HepG2 (cell line): Measurements from ENCODE around the gene DMRT1.

Experiments used
- HDAC6 ChIP-seq: fragments of 200-600 bp; sonication (generic); IDR thresholded peaks from 2 replicates; pipeline ENCODE4 v1.7.0; 2017; ENCODE audit warnings: mild to moderate bottlenecking, antibody characterized with exemption, low read length, low read depth
- SMC3 ChIP-seq: IDR thresholded peaks from 2 replicates; pipeline ENCODE4 v1.6.1; 2011; ENCODE audit warnings: low read length, improper control_type of control experiment
- TAF1 ChIP-seq: sonication (generic); formaldehyde crosslinking; IDR thresholded peaks from 2 replicates; pipeline ENCODE4 v1.4.0; 2020; ENCODE audit warnings: missing genetic modification reagents
- ZNF292 ChIP-seq: sonication (generic); formaldehyde crosslinking; IDR thresholded peaks from 2 replicates; pipeline ENCODE4 v1.8.1; 2022; ENCODE audit warnings: mild to moderate bottlenecking, low read depth, missing genetic modification reagents, borderline replicate concordance
- TF ChIP-seq, protein P1 (sequence below): sonication (generic); formaldehyde crosslinking; IDR thresholded peaks from 2 replicates; pipeline ENCODE4 v1.5.0; 2020; ENCODE audit warnings: mild to moderate bottlenecking, missing genetic modification reagents, moderate library complexity
- TF ChIP-seq, protein P2 (sequence below): sonication (generic); formaldehyde crosslinking; IDR thresholded peaks from 2 replicates; pipeline ENCODE4 v1.5.1; 2020; ENCODE audit warnings: missing genetic modification reagents, mild to moderate bottlenecking, borderline replicate concordance

DNA sequence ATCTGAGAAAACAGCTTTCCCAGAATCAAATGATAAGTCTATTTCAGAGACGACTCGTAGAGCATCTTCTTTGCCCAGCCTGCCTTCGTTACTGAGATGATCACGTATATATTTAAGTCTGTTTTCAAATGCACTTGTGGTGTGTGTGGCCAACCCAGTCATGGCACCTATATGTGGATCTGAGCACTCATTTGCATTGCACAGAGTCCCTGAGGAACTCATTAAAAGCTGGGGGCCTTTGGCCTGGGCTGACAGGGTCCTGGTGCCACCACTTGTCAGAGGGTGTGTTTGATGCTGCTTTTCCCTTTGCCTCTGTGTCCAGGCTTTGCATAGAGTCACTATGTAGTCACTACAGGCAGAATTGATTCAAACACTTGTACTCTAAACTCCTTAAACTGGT, 117.6 kb downstream of the DMRT1 start:
- TF ChIP-seq, protein P1, sequence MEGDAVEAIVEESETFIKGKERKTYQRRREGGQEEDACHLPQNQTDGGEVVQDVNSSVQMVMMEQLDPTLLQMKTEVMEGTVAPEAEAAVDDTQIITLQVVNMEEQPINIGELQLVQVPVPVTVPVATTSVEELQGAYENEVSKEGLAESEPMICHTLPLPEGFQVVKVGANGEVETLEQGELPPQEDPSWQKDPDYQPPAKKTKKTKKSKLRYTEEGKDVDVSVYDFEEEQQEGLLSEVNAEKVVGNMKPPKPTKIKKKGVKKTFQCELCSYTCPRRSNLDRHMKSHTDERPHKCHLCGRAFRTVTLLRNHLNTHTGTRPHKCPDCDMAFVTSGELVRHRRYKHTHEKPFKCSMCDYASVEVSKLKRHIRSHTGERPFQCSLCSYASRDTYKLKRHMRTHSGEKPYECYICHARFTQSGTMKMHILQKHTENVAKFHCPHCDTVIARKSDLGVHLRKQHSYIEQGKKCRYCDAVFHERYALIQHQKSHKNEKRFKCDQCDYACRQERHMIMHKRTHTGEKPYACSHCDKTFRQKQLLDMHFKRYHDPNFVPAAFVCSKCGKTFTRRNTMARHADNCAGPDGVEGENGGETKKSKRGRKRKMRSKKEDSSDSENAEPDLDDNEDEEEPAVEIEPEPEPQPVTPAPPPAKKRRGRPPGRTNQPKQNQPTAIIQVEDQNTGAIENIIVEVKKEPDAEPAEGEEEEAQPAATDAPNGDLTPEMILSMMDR (CRISPR knock-in tag): no peak
- TF ChIP-seq SMC3: no peak
- TF ChIP-seq TAF1: no peak
- no peak for TF ChIP-seq ZNF292
- TF ChIP-seq HDAC6: no peak
- TF ChIP-seq, protein P2, sequence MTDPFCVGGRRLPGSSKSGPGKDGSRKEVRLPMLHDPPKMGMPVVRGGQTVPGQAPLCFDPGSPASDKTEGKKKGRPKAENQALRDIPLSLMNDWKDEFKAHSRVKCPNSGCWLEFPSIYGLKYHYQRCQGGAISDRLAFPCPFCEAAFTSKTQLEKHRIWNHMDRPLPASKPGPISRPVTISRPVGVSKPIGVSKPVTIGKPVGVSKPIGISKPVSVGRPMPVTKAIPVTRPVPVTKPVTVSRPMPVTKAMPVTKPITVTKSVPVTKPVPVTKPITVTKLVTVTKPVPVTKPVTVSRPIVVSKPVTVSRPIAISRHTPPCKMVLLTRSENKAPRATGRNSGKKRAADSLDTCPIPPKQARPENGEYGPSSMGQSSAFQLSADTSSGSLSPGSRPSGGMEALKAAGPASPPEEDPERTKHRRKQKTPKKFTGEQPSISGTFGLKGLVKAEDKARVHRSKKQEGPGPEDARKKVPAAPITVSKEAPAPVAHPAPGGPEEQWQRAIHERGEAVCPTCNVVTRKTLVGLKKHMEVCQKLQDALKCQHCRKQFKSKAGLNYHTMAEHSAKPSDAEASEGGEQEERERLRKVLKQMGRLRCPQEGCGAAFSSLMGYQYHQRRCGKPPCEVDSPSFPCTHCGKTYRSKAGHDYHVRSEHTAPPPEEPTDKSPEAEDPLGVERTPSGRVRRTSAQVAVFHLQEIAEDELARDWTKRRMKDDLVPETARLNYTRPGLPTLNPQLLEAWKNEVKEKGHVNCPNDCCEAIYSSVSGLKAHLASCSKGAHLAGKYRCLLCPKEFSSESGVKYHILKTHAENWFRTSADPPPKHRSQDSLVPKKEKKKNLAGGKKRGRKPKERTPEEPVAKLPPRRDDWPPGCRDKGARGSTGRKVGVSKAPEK: no peak
